Omental fat pad (tissue), 4 donors: ENCODE results near the gene TAF11L3. TPM values are rescaled to one million over a fixed set of nuclear protein-coding genes. Genes with fewer than 3 reads are reported as not detected.

ENCODE experiments used
- small RNA-seq: library from RNA; depleted of rRNA; stranded (forward); fragments of <200 nt; gene quantifications from one replicate; pipeline ENCODE3, GENCODE V24; 2016
- total RNA-seq, 4 donors: library from RNA; depleted of rRNA; stranded (reverse); fragments of >200 nt; gene quantifications; one replicate each; pipeline ENCODE4 v1.1.0, GENCODE V29; 2016

Gene TAF11L3
- total RNA-seq, 4 donors from 2014 or later = not detected

Small RNAs within 50 kb of the gene (small RNA-seq; reads per million reads assigned to genes)
- not detected for gene AC106774.3

Other genes with a start within 250 kb of the TAF11L3 start
- gene TAF11L2, start 20.1 kb upstream of the TAF11L3 start, total RNA-seq = not detected
- gene TAF11L4, start 3.4 kb downstream of the TAF11L3 start, total RNA-seq = not detected
- gene TAF11L5, start 6.9 kb downstream of the TAF11L3 start, total RNA-seq = not detected
- gene TAF11L6, start 10.3 kb downstream of the TAF11L3 start, total RNA-seq = not detected
- gene TAF11L7, start 67.4 kb downstream of the TAF11L3 start, total RNA-seq = not detected
- not detected for gene TAF11L8, start 72.6 kb downstream of the TAF11L3 start, total RNA-seq
- not detected for gene TAF11L9, start 76.0 kb downstream of the TAF11L3 start, total RNA-seq
- gene TAF11L10, start 79.5 kb downstream of the TAF11L3 start, total RNA-seq = not detected
- not detected for gene TAF11L11, start 85.8 kb downstream of the TAF11L3 start, total RNA-seq
- gene TAF11L12, start 92.0 kb downstream of the TAF11L3 start, total RNA-seq = not detected
- gene TAF11L13, start 113.7 kb downstream of the TAF11L3 start, total RNA-seq = not detected
- gene TAF11L14, start 116.1 kb downstream of the TAF11L3 start, total RNA-seq = not detected